C4-2B (cell line): Measurements from ENCODE around the gene RNF125.
"Not testable (repeated sequence)": the region's sequence is repeated elsewhere in the genome, so short reads cannot be mapped to it uniquely, and the experiment has no call there.

Source experiments
- CTCF ChIP-seq: fragments of 450-650 bp; conservative IDR thresholded peaks from 2 replicates; pipeline ENCODE4 v1.5.1; 2017; ENCODE audit warnings: mild to moderate bottlenecking
- ZFX ChIP-seq: fragments of 450-650 bp; IDR thresholded peaks from 2 replicates; pipeline ENCODE4 v1.6.1; 2017

GRCh38 chr18:32003822-32004221 is 14.8 kb upstream of the RNF125 start:
- not testable (repeated sequence) for TF ChIP-seq CTCF, ZFX
